ENCODE data around the gene TLR5. TPM values are rescaled to one million over a fixed set of nuclear protein-coding genes. Genes with fewer than 3 reads are reported as not detected.

Gene TLR5, protein sequence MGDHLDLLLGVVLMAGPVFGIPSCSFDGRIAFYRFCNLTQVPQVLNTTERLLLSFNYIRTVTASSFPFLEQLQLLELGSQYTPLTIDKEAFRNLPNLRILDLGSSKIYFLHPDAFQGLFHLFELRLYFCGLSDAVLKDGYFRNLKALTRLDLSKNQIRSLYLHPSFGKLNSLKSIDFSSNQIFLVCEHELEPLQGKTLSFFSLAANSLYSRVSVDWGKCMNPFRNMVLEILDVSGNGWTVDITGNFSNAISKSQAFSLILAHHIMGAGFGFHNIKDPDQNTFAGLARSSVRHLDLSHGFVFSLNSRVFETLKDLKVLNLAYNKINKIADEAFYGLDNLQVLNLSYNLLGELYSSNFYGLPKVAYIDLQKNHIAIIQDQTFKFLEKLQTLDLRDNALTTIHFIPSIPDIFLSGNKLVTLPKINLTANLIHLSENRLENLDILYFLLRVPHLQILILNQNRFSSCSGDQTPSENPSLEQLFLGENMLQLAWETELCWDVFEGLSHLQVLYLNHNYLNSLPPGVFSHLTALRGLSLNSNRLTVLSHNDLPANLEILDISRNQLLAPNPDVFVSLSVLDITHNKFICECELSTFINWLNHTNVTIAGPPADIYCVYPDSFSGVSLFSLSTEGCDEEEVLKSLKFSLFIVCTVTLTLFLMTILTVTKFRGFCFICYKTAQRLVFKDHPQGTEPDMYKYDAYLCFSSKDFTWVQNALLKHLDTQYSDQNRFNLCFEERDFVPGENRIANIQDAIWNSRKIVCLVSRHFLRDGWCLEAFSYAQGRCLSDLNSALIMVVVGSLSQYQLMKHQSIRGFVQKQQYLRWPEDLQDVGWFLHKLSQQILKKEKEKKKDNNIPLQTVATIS
- total RNA-seq = 1 to 10 TPM in 8 of 10 donors, under 1 TPM in 2; 0.91 to 5.0 (median 1.5) TPM
- 1 to 10 TPM in 1 of 2 donors, under 1 TPM in 1; 0.45 to 1.1 TPM for polyA plus RNA-seq
- long read RNA-seq, donor 1, full-length matches to known transcripts = 1 of 5 reads
- long read RNA-seq, donor 1, partial matches to known transcripts = 0 of 5 reads
- long read RNA-seq, donor 1, other reads (novel, unspliced or antisense) = 4 of 5 reads
- long read RNA-seq, donor 2, partial matches to known transcripts = 0 of 3 reads
- long read RNA-seq, donor 2, other reads (novel, unspliced or antisense) = 2 of 3 reads
- long read RNA-seq, donor 3, partial matches to known transcripts = 1 of 5 reads
- long read RNA-seq, donor 3, other reads (novel, unspliced or antisense) = 4 of 5 reads

DNA sequence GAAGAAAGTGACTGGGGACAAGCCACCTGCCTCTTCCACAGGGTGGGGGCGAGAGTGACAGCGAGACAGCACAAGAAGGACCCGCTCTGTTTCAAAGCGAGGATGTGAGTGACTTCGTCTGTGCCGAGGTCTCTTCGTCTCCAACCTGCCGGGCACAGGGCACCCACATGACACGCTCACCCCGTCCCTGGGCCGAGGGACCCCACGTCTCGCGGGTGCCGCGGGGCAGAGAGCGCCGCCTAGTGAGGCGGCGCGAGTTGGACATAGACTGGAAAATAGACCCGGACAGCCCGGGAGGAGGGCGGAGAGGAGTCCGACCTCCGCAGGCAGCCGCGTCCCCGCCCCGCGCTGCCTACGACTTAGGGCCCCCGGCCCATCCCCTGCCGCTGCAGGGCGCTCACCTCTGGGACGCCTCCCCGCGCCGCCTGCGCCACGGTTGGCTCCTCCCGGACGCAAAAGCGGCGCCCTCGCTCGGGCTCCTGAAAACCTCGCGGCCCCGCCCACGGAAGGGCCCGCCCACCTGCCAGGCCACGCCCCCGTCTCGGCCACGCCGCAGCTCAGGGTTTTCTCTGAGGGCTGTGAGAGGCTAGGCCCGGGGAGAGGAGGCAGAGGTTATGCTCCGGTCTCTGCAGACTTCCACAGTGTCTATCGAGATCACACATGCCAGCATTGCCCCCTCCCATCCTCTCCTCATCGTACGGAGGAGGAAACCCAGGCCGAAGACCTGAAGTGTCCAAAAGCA lies at the start of gene TLR5:
TSS of gene TLR5 (minus strand) at position 454 of the 742 bp plus-strand sequence. CDS start 30,217 bp downstream, outside the sequence.
- Histone ChIP-seq H3K36me3 (no peaks in the 10 kb centered on the region), H3K4me3 (peak within 1 kb of the TSS; percentile 39 to 75 (median 70)), H3K9me3 (peaks cover 0 to 14% (median 7%) of the 10 kb centered on the region in 11 donors), H3K27me3 (no peaks in the 10 kb centered on the region), H3K27ac (peak within 1 kb of the TSS in 9 of 10 donors; percentile 5 to 81 (median 45)), H3K4me1 (peaks cover 0 to 48% (median 21%) of the 10 kb centered on the region in 9 donors)
- TF ChIP-seq, protein P1, sequence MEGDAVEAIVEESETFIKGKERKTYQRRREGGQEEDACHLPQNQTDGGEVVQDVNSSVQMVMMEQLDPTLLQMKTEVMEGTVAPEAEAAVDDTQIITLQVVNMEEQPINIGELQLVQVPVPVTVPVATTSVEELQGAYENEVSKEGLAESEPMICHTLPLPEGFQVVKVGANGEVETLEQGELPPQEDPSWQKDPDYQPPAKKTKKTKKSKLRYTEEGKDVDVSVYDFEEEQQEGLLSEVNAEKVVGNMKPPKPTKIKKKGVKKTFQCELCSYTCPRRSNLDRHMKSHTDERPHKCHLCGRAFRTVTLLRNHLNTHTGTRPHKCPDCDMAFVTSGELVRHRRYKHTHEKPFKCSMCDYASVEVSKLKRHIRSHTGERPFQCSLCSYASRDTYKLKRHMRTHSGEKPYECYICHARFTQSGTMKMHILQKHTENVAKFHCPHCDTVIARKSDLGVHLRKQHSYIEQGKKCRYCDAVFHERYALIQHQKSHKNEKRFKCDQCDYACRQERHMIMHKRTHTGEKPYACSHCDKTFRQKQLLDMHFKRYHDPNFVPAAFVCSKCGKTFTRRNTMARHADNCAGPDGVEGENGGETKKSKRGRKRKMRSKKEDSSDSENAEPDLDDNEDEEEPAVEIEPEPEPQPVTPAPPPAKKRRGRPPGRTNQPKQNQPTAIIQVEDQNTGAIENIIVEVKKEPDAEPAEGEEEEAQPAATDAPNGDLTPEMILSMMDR (IDR thresholded peaks at IDR 0.05) = peak; percentile 21 to 83 (median 66)
- DNase-seq (peak; percentile 84 to 91), ATAC-seq (peak; percentile 91 to 96 (median 94))
- 5 to 6% methylated on average over 55 to 63 of the region's 63 CpGs for WGBS, 2 donors
- intact Hi-C loops (cut with DNase I) = loop anchor here in 2 of 10 donors (5.0 to 10.0 kb wide), 2 partner anchors 64 to 202 kb away; no protein-coding TSS in a partner anchor

DNA sequence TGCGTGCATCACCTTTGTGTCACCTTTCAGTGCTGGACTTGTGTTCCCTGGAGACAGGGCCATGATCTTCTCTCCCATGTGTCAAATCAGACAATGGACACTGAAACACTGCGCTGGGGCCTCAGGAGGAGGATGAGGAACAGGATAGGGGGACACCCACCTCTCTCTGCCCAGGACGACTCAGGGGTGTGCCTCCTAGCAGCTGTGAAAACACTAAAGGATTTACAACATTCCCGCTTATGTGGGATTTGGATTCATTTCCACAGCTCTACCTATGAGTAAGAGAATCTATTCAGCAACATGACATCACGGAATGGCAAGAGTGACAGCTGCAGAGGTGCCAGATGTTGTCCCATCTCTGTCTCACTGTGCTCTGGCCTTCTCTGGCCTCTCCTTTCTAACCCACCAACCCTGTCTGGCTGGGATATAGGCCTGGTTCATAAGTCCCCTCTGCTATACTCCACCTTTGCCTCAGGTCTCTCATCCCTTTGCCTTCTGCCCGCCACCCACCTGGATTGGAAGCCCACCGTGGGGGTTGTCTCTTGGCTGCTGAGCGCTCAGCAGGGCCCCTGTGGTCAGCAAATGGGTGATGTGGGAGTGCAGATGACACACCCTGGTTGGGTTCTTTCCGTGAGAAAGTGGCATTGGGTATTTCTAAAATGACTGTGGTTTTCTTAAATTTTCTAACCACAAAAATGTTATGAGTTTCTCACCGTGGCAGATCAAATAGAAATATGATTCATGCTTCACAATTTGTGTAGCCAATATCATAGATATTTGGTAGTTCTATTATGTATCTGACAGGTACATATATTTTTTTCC lies 47.1 kb upstream of the TLR5 start:
- ATAC-seq (no peak), DNase-seq (no peak)
- TF ChIP-seq, protein P1 (IDR thresholded peaks at IDR 0.05) = no peak
- WGBS, 2 donors = 74 to 80% methylated on average over 10 of the region's 10 CpGs
- Histone ChIP-seq H3K4me3 (no peak overlapping the region), H3K27ac (no peak overlapping the region), H3K4me1 (peaks cover 0 to 4% (median 0%) of the 10 kb centered on the region in 9 donors), H3K36me3 (no peaks in the 10 kb centered on the region), H3K27me3 (no peaks in the 10 kb centered on the region), H3K9me3 (no peaks in the 10 kb centered on the region)
- intact Hi-C loops (cut with DNase I) = no loop called here

DNA sequence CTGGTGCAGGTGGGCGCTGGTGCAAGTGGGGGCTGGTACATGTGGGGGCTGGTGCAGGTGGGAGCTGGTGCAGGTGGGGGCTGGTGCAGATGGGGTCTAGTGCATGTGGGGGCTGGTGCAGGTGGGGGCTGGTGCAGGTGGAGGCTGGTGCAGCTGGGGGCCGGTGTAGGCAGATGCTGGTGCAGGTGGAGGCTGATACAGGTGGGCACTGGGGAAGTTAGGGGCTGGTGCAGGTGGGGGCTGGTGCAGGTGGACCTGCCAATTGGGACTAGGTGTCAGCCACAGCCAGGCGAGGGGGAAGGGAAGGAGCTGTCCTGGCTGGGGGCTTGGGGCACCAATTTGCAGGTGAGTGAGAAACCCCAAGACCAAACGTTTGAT lies 46.5 kb upstream of the TLR5 start:
- Histone ChIP-seq H3K36me3 (no peaks in the 10 kb centered on the region), H3K27me3 (no peaks in the 10 kb centered on the region), H3K4me3 (no peak overlapping the region), H3K4me1 (peaks cover 0 to 4% (median 0%) of the 10 kb centered on the region in 9 donors), H3K27ac (no peak overlapping the region), H3K9me3 (no peaks in the 10 kb centered on the region)
- intact Hi-C loops (cut with DNase I) = no loop called here
- 81 to 91% methylated on average over 4 of the region's 4 CpGs for WGBS, 2 donors
- DNase-seq = no peak
- TF ChIP-seq, protein P1 (IDR thresholded peaks at IDR 0.05) = no peak
- ATAC-seq = no peak

All from heart right ventricle (tissue), 16 donors.